Measurements from ENCODE around the gene BLM. TPM values are rescaled to one million over a fixed set of nuclear protein-coding genes. Genes with fewer than 3 reads are reported as not detected.

The BLM gene
- total and polyA plus RNA-seq, 8 donors: 3.7 to 13.1 (median 8.7) TPM

- intact Hi-C loops (cut with DNase I): no loop called here
Observed at GRCh38 chr15:90814191-90814821, 97.2 kb downstream of the BLM start.

GRCh38 chr15:90816401-90817116, 99.4 kb downstream of the BLM start:
- no peaks in the 10 kb centered on the region for H3K9me3 ChIP-seq
- TF ChIP-seq CTCF (IDR thresholded peaks at IDR 0.05): no peak
- DNase-seq (no peak), ATAC-seq (no peak)
- intact Hi-C loops (cut with DNase I): no loop called here
- peaks cover 0 to 43% of the 10 kb centered on the region in 2 donors for H3K4me1 ChIP-seq
- no peaks in the 10 kb centered on the region for H3K36me3 ChIP-seq
- no peak overlapping the region for H3K27ac ChIP-seq
- H3K4me3 ChIP-seq: no peak overlapping the region
- no peaks in the 10 kb centered on the region for H3K27me3 ChIP-seq

More at GRCh38 chr15:90814191-90814821, 97.2 kb downstream of the BLM start:
- H3K27me3 ChIP-seq: no peaks in the 10 kb centered on the region
- H3K36me3 ChIP-seq: no peaks in the 10 kb centered on the region
- TF ChIP-seq CTCF (IDR thresholded peaks at IDR 0.05): no peak
- H3K4me3 ChIP-seq: no peak overlapping the region
- H3K4me1 ChIP-seq: peaks cover 0 to 39% of the 10 kb centered on the region in 2 donors
- ATAC-seq (no peak), DNase-seq (no peak)
- H3K27ac ChIP-seq: peak overlapping the region in 1 of 2 donors; percentile 84
- H3K9me3 ChIP-seq: no peaks in the 10 kb centered on the region

DNA sequence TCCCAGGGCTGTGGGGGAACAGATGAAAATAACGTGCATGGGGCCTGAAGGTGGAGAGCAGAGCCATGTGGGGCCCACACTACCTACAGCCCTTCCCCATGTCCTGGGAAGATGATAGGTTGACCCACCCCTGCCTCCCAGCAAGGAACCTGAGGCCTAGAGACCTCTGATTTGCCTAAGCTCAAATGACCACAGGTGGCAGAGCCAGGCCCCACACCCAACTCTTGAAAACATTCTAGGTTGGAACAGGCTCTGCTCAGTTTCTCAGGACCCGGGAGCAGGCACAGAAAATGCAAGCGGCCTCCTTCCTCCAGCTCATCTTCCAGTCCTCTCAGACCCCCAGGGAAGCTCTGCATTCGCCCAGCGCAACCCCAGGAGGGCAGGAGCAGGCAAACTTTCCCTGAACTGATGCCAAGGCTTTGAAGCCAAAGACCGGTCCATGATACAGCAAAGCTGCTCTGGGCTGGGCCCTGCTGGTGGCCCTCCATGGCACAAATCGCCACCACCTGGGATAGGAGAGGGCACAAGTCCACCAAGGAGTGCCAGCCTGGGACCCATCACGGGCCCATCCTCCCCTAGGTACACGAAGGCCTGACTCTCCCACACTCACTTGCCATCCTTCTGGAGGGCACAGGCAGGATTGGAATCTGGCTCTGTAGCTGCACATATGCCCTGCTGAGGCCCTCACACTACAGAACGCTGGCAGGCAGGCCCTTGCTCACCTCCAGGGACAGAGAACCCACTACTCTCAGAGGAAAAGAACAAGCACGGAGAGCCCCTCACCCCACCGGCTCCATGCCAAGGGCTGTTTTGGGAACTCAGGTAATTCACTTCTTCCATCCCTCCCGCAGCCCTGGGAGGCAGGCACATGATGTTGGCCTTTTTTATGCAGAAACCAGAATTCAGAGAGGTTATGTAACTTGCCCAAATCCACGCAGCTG, 100.2 kb downstream of the BLM start:
- DNase-seq: no peak
- Histone ChIP-seq H3K36me3 (no peaks in the 10 kb centered on the region), H3K9me3 (no peaks in the 10 kb centered on the region), H3K4me1 (peaks cover 0 to 36% of the 10 kb centered on the region in 2 donors), H3K27ac (no peak overlapping the region), H3K27me3 (no peaks in the 10 kb centered on the region), H3K4me3 (no peak overlapping the region)
- no peak for ATAC-seq
- intact Hi-C loops (cut with DNase I): no loop called here
- no peak for TF ChIP-seq CTCF (IDR thresholded peaks at IDR 0.05)

DNA sequence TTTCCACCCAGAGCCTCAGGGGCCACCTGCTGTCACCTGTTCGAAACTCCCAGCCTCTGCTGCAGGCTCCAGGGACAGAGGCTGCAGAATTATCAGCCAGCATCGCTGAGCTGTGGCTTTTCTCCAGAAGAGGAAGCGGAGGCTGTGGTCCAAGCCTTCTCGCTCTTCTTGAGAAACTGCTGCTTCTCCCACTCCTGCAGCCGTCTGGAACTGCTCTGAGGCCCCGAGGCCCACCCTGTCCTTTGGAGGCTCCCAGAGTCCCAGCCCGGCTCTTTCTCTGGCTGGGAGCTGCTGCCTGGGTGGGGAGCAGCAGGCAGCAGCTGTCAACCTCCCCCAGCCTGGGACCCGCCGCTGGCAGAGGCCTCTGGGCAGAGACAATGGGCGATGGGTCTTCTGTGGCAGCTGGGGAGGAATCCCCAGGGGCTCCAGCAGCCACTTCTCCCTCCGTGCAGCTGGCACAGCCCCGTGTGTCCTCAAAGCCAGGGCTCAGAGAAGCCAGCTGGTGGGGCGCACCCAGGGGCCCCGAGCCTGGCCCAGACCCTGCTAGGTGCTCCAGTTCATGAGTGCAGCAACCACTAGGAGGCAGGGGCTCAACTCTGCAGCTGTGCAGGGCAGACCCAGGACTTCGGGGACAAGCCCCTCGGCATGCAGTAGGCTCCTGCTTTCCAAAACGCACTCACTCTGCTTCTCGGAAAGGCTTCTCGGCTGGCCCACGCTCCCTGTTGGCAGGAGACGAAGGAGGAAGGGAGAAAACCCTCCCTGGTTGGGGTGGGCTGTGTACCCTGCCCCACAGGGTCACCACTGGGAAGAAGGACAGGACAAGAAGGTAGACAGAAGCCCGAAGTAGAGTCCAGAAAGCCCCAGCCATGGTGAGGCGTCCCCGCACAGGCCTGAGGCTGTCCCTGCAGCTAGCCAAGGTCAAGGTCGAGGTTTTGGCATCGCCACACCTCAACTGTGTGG, 101.4 kb downstream of the BLM start:
- TF ChIP-seq CTCF (IDR thresholded peaks at IDR 0.05): no peak
- Histone ChIP-seq H3K27me3 (no peaks in the 10 kb centered on the region), H3K4me3 (no peak overlapping the region), H3K4me1 (peaks cover 0 to 26% of the 10 kb centered on the region in 2 donors), H3K9me3 (no peaks in the 10 kb centered on the region), H3K27ac (peak overlapping the region in 1 of 2 donors; percentile 65), H3K36me3 (no peaks in the 10 kb centered on the region)
- intact Hi-C loops (cut with DNase I): no loop called here
- peak; percentile 55 for ATAC-seq
- DNase-seq: peak in 2 of 4 donors; percentile 56 to 77
